WTC11 (cell line): ENCODE results near the gene MFSD11. TPM values are rescaled to one million over a fixed set of nuclear protein-coding genes. Genes with fewer than 3 reads are reported as not detected.

Source experiments
- ATAC-seq: fragments of 200-7000 bp; cut with Tn5 transposase; 2 replicates; pipeline ENCODE4 v1.10.0; 2021; ENCODE audit warnings: mild to moderate bottlenecking, moderate library complexity
- CTCF ChIA-PET: fragments of 300-600 bp; sonication (Branson Sonifier 250); formaldehyde crosslinking; loops from one replicate; lab custom pipeline; 2021; ENCODE audit warnings: antibody characterized with exemption; lab: Charles Lee
- POLR2A ChIA-PET: fragments of 350-600 bp; sonication (Branson Sonifier 250); formaldehyde crosslinking; loops from one replicate; lab custom pipeline; 2021; ENCODE audit warnings: antibody characterized with exemption; lab: Charles Lee
- DNase-seq: peaks from one replicate; pipeline ENCODE4 v3.0.0; 2021; ENCODE audit warnings: low spot score
- H3K27ac Mint-ChIP-seq: 2 replicates; pipeline ENCODE4 v1.8.0; 2021; ENCODE audit warnings: mixed read lengths
- H3K27me3 Mint-ChIP-seq: 2 replicates; pipeline ENCODE4 v1.8.0; 2021; ENCODE audit warnings: low read depth, mild to moderate bottlenecking, moderate library complexity, mixed read lengths
- H3K36me3 Mint-ChIP-seq: 2 replicates; pipeline ENCODE4 v1.8.0; 2021; ENCODE audit warnings: mixed read lengths
- H3K4me1 Mint-ChIP-seq: 2 replicates; pipeline ENCODE4 v1.8.0; 2022; ENCODE audit warnings: mixed read lengths
- H3K4me3 Mint-ChIP-seq: 2 replicates; pipeline ENCODE4 v1.8.0; 2021; ENCODE audit warnings: mild to moderate bottlenecking, moderate library complexity, mixed read lengths
- H3K9me3 Mint-ChIP-seq: 2 replicates; pipeline ENCODE4 v1.8.0; 2021; ENCODE audit warnings: mixed read lengths
- AFF4 ChIP-seq: sonication (generic); formaldehyde crosslinking; IDR thresholded peaks from 2 replicates; pipeline ENCODE4 v1.8.1; 2023; ENCODE audit warnings: mild to moderate bottlenecking, missing genetic modification reagents, borderline replicate concordance
- CREM ChIP-seq: sonication (generic); formaldehyde crosslinking; IDR thresholded peaks from 2 replicates; pipeline ENCODE4 v1.8.1; 2022; ENCODE audit warnings: mild to moderate bottlenecking, missing genetic modification reagents, moderate library complexity
- CTCF ChIP-seq: fragments of 200-600 bp; IDR thresholded peaks from 2 replicates; pipeline ENCODE4 v1.8.0; 2022; ENCODE audit warnings: antibody characterized with exemption
- E2F1 ChIP-seq: sonication (generic); formaldehyde crosslinking; IDR thresholded peaks from 2 replicates; pipeline ENCODE4 v1.8.0; 2022; ENCODE audit warnings: mild to moderate bottlenecking, missing genetic modification reagents
- ELF4 ChIP-seq: sonication (generic); formaldehyde crosslinking; IDR thresholded peaks from 2 replicates; pipeline ENCODE4 v1.8.1; 2022; ENCODE audit warnings: low read depth, mild to moderate bottlenecking, moderate library complexity, missing genetic modification reagents
- EMX1 ChIP-seq: fragments of 250-450 bp; sonication (Bioruptor Pico); IDR thresholded peaks from 2 replicates; pipeline ENCODE4 v1.8.0; 2021; ENCODE audit warnings: mild to moderate bottlenecking
- GRHL2 ChIP-seq: fragments of 250-450 bp; sonication (Bioruptor Pico); IDR thresholded peaks from 2 replicates; pipeline ENCODE4 v1.8.0; 2022; ENCODE audit warnings: mild to moderate bottlenecking, moderate library complexity; ENCODE audit not compliant: insufficient replicate concordance, severe bottlenecking
- JAZF1 ChIP-seq: fragments of 250-450 bp; sonication (Bioruptor Pico); IDR thresholded peaks from 2 replicates; pipeline ENCODE4 v1.9.0; 2021; ENCODE audit warnings: moderate library complexity, mild to moderate bottlenecking, inconsistent platforms
- MAX ChIP-seq: sonication (generic); formaldehyde crosslinking; IDR thresholded peaks from 2 replicates; pipeline ENCODE4 v1.8.0; 2022; ENCODE audit warnings: mild to moderate bottlenecking, missing genetic modification reagents
- MLX ChIP-seq: sonication (generic); formaldehyde crosslinking; IDR thresholded peaks from 2 replicates; pipeline ENCODE4 v1.8.1; 2023; ENCODE audit warnings: mild to moderate bottlenecking, missing genetic modification reagents, moderate library complexity
- NR3C1 ChIP-seq: sonication (generic); formaldehyde crosslinking; conservative IDR thresholded peaks from 2 replicates; pipeline ENCODE4 v1.8.1; 2023; ENCODE audit warnings: low read depth, mild to moderate bottlenecking, missing genetic modification reagents
- RORB ChIP-seq: fragments of 250-450 bp; sonication (Bioruptor Pico); IDR thresholded peaks from 2 replicates; pipeline ENCODE4 v1.9.0; 2021; ENCODE audit warnings: mild to moderate bottlenecking
- USF1 ChIP-seq: sonication (generic); formaldehyde crosslinking; IDR thresholded peaks from 2 replicates; pipeline ENCODE4 v1.8.0; 2022; ENCODE audit warnings: mild to moderate bottlenecking, missing genetic modification reagents
- ZBTB21 ChIP-seq: sonication (generic); formaldehyde crosslinking; IDR thresholded peaks from 2 replicates; pipeline ENCODE4 v1.8.1; 2023; ENCODE audit warnings: mild to moderate bottlenecking, missing genetic modification reagents, borderline replicate concordance
- ZNF396 ChIP-seq: fragments of 250-450 bp; sonication (Bioruptor Pico); IDR thresholded peaks from 2 replicates; pipeline ENCODE4 v1.8.0; 2021; ENCODE audit warnings: mild to moderate bottlenecking, moderate library complexity, borderline replicate concordance
- ZNF512 ChIP-seq: sonication (generic); formaldehyde crosslinking; IDR thresholded peaks from 2 replicates; pipeline ENCODE4 v1.8.1; 2022; ENCODE audit warnings: missing genetic modification reagents, borderline replicate concordance
- total RNA-seq: library from RNA; stranded (reverse); gene quantifications from 3 replicates; pipeline ENCODE4 v1.2.3, GENCODE V29; 2021

MFSD11 gene
- total RNA-seq, 1 experiment from 2014 or later = 16.6 TPM

- ATAC-seq (peak; percentile 93), DNase-seq (peak; percentile 75)
- Mint-ChIP-seq H3K27ac (no peak overlapping the region), H3K9me3 (no peaks in the 10 kb centered on the region), H3K27me3 (no peaks in the 10 kb centered on the region), H3K4me1 (peaks cover 16% of the 10 kb centered on the region), H3K4me3 (no peak overlapping the region), H3K36me3 (no peaks in the 10 kb centered on the region)
- ChIA-PET CTCF (interaction anchor here (0.6 to 2.8 kb wide), 3 partner anchors 51 to 68 kb away, joined by 3 to 16 read pairs (median 4); partner anchors contain the start of gene MGAT5B), POLR2A (interaction anchor here (0.7 kb wide), 1 partner anchor 25 kb away, joined by 3 read pairs; no protein-coding TSS in a partner anchor)
- no peak for TF ChIP-seq ZBTB21
- peak; percentile 32; the same call in 1 of the 2 replicates for TF ChIP-seq CTCF
These were observed 78.7 kb downstream of the MFSD11 start for GRCh38 chr17:76816590-76817135.

GRCh38 chr17:76820039-76820438, 82.1 kb downstream of the MFSD11 start:
- Mint-ChIP-seq H3K27me3 (no peaks in the 10 kb centered on the region), H3K36me3 (no peaks in the 10 kb centered on the region), H3K9me3 (no peaks in the 10 kb centered on the region), H3K4me1 (peaks cover 16% of the 10 kb centered on the region), H3K27ac (no peak overlapping the region), H3K4me3 (no peak overlapping the region)
- ChIA-PET POLR2A (interaction anchor here (0.6 kb wide), 1 partner anchor 433 kb away, joined by 3 read pairs; no protein-coding TSS in a partner anchor), CTCF (interaction anchor here (1.1 to 2.7 kb wide), 2 partner anchors 22 to 68 kb away, joined by 3 to 7 read pairs; no protein-coding TSS in a partner anchor)
- DNase-seq = no peak
- ATAC-seq = no peak; the same call in 1 of the 2 replicates
- TF ChIP-seq GRHL2 (CRISPR knock-in tag) (no peak), ZNF396 (CRISPR knock-in tag) (no peak), MLX (CRISPR knock-in tag) (no peak), ZNF512 (CRISPR knock-in tag) (no peak)
- TF ChIP-seq, all 79 proteins: peak for 0

- Mint-ChIP-seq H3K27ac (no peak overlapping the region), H3K4me3 (no peak overlapping the region), H3K4me1 (peaks cover 16% of the 10 kb centered on the region), H3K9me3 (no peaks in the 10 kb centered on the region), H3K27me3 (no peaks in the 10 kb centered on the region), H3K36me3 (no peaks in the 10 kb centered on the region)
- ATAC-seq = no peak
- CTCF ChIA-PET = interaction anchor here (1.1 to 2.7 kb wide), 2 partner anchors 21 to 67 kb away, joined by 3 to 7 read pairs; no protein-coding TSS in a partner anchor
- no peak for DNase-seq
- POLR2A ChIA-PET = no interaction called here
- TF ChIP-seq JAZF1 (CRISPR knock-in tag) (no peak), AFF4 (no peak), CTCF (no peak), NR3C1 (CRISPR knock-in tag) (no peak), EMX1 (CRISPR knock-in tag) (no peak), MAX (CRISPR knock-in tag) (no peak), E2F1 (CRISPR knock-in tag) (no peak), RORB (no peak), USF1 (no peak), ELF4 (CRISPR knock-in tag) (no peak), CREM (CRISPR knock-in tag) (no peak)
These were observed 82.6 kb downstream of the MFSD11 start for GRCh38 chr17:76820561-76820960.
